HepG2 (cell line): ENCODE results near the gene PLK3. TPM values are rescaled to one million over a fixed set of nuclear protein-coding genes. Genes with fewer than 3 reads are reported as not detected.
A peak's percentile ranks its signal among the peaks of the same experiment; 100 is the strongest.

ENCODE experiments used
- ESRRA ChIP-seq: sonication (generic); formaldehyde crosslinking; IDR thresholded peaks from 2 replicates; pipeline ENCODE4 v1.5.1; 2020; ENCODE audit warnings: mild to moderate bottlenecking, low read depth, missing genetic modification reagents
- FOXK2 ChIP-seq: fragments of 450-650 bp; IDR thresholded peaks from 2 replicates; pipeline ENCODE4 v1.6.1; 2016
- KAT2B ChIP-seq: fragments of 150-350 bp; IDR thresholded peaks from 2 replicates; pipeline ENCODE4 v1.6.1; 2014; ENCODE audit warnings: low read depth, low read length, borderline replicate concordance
- NCOA1 ChIP-seq: sonication (generic); formaldehyde crosslinking; IDR thresholded peaks from 2 replicates; pipeline ENCODE4 v1.9.0; 2021; ENCODE audit warnings: missing genetic modification reagents
- NFE2L1 ChIP-seq: sonication (generic); formaldehyde crosslinking; IDR thresholded peaks from 2 replicates; pipeline ENCODE4 v1.4.0; 2020; ENCODE audit warnings: missing genetic modification reagents, mild to moderate bottlenecking, borderline replicate concordance
- NKX3-1 ChIP-seq: sonication (generic); formaldehyde crosslinking; IDR thresholded peaks from 2 replicates; pipeline ENCODE4 v1.5.0; 2020; ENCODE audit warnings: missing genetic modification reagents
- NR2F1 ChIP-seq, 2 experiments: fragments of 450-650 bp in 1 of 2; formaldehyde crosslinking in 1 of 2; IDR thresholded peaks; 2 replicates each; pipeline versions ENCODE4 v1.5.0 to v1.6.1; 2016 to 2020; ENCODE audit warnings: mild to moderate bottlenecking in 1 of 2, missing compliant biosample characterization in 1 of 2, missing genetic modification reagents in 1 of 2, moderate library complexity in 1 of 2
- RFX3 ChIP-seq: IDR thresholded peaks from 2 replicates; pipeline ENCODE4 v1.6.1; 2016; ENCODE audit warnings: missing biosample characterization, missing genetic modification reagents
- RXRA ChIP-seq: sonication (generic); formaldehyde crosslinking; IDR thresholded peaks from 2 replicates; pipeline ENCODE4 v1.5.1; 2020; ENCODE audit warnings: missing genetic modification reagents
- XRCC5 ChIP-seq: fragments of 200-400 bp; formaldehyde crosslinking; optimal IDR thresholded peaks from 2 replicates; pipeline ENCODE3; 2017; ENCODE audit warnings: mild to moderate bottlenecking, low read length
- ZNF225 ChIP-seq: sonication (generic); formaldehyde crosslinking; IDR thresholded peaks from 2 replicates; pipeline ENCODE4 v1.4.0; 2020; ENCODE audit warnings: mild to moderate bottlenecking, missing genetic modification reagents
- ZNF264 ChIP-seq: sonication (generic); formaldehyde crosslinking; IDR thresholded peaks from 2 replicates; pipeline ENCODE4 v1.4.0; 2020; ENCODE audit warnings: missing genetic modification reagents
- ZNF546 ChIP-seq: sonication (generic); formaldehyde crosslinking; conservative IDR thresholded peaks from 2 replicates; pipeline ENCODE4 v1.8.1; 2023; ENCODE audit warnings: mild to moderate bottlenecking, missing genetic modification reagents
- ZNF589 ChIP-seq: sonication (generic); formaldehyde crosslinking; conservative IDR thresholded peaks from 2 replicates; pipeline ENCODE4 v1.8.0; 2022; ENCODE audit warnings: mild to moderate bottlenecking, moderate library complexity, missing genetic modification reagents
- polyA plus RNA-seq, 8 experiments: library from polyadenylated mRNA; depleted of rRNA in 3 of 8; stranded (reverse) in 7 of 8; unstranded in 1 of 8; fragments of >200 nt; fragmentation: Illumina TruSeq in 4 of 8; extraction: Trizol in 4 of 8; gene quantifications; 2 replicates each; pipeline versions ENCODE4 v1.2.1 to v1.2.3, GENCODE V29; 2011 to 2016; ENCODE audit warnings: low read depth in 4 of 8, missing spikeins in 1 of 8, mixed read lengths in 1 of 8; ENCODE audit not compliant: insufficient read depth in 1 of 8
- total RNA-seq, 5 experiments: library from RNA; depleted of rRNA; stranded (reverse); fragments of >200 nt; fragmentation: Illumina TruSeq; extraction: Trizol; gene quantifications; 2 replicates each; pipeline ENCODE4 v1.2.3, GENCODE V29; 2016; ENCODE audit warnings: low read depth in 1 of 5
- TF ChIP-seq, protein P1 (sequence below): IDR thresholded peaks from 2 replicates; pipeline ENCODE4 v1.6.1; 2016; ENCODE audit warnings: mild to moderate bottlenecking
- TF ChIP-seq, protein P2 (sequence below): IDR thresholded peaks from 2 replicates; pipeline ENCODE4 v1.6.1; 2016; ENCODE audit warnings: low read depth, missing genetic modification reagents, missing compliant biosample characterization
- TF ChIP-seq, protein P3 (sequence below): sonication (generic); formaldehyde crosslinking; IDR thresholded peaks from 2 replicates; pipeline ENCODE4 v1.4.0; 2020; ENCODE audit warnings: mild to moderate bottlenecking, missing genetic modification reagents
- TF ChIP-seq, protein P4 (sequence below): sonication (generic); formaldehyde crosslinking; IDR thresholded peaks from 2 replicates; pipeline ENCODE4 v1.8.1; 2023; ENCODE audit warnings: mild to moderate bottlenecking, missing genetic modification reagents

PLK3 gene
- total and polyA plus RNA-seq, 2 of the 13 experiments (the other 11 are each of a cell fraction or from before 2014, with no cell fraction given) = 9.8 to 16.9 TPM

DNA sequence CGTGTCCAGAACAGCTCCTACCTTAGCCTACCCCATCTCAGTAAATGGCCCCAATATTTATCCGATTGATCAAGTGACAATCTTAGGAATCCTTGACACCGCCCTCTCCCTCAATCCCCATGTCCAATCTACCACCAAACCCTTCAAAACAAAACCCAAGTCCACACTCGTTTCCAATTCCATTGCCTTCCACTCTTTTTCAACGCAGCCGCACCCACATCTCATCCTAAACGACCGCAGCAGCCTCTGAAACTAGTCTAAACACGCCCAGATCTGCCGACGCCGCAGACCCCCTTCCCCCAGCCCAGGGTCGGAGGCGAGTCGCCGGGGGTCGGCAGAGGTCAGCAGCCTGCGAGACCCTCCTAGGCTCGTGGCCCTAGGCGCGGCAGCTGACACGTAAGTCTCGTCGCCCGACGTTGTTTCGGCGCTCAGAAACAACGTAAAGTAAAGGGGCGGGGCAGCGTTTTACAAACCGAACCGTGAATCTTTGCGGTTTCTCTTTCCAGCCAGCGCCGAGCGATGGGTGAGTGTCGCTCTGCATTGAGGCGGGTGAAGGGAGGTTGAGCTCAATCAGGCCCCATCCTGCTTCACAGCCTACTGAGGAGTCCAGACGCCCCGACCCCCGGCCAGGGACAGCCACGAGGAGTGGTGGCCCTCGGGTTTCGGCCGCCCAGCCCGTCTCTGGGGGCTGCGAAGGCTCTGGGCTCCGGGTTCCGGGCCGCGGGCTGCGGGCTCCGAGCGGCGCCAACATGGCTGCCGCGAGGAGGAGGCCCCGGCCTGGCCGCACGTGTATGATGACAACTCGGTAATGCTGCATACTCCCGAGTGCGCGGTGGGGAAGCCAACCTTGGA lies 24.9 kb upstream of the PLK3 start, which contains the start of gene RPS8 (continued):
- TF ChIP-seq, protein P1, sequence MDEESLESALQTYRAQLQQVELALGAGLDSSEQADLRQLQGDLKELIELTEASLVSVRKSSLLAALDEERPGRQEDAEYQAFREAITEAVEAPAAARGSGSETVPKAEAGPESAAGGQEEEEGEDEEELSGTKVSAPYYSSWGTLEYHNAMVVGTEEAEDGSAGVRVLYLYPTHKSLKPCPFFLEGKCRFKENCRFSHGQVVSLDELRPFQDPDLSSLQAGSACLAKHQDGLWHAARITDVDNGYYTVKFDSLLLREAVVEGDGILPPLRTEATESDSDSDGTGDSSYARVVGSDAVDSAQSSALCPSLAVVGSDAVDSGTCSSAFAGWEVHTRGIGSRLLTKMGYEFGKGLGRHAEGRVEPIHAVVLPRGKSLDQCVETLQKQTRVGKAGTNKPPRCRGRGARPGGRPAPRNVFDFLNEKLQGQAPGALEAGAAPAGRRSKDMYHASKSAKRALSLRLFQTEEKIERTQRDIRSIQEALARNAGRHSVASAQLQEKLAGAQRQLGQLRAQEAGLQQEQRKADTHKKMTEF (CRISPR knock-in tag) = peak; percentile 82; the same call in 1 of the 2 replicates
- peak; percentile 71; the same call in 1 of the 2 replicates for TF ChIP-seq ZNF589 (CRISPR knock-in tag)
- TF ChIP-seq, protein P2, sequence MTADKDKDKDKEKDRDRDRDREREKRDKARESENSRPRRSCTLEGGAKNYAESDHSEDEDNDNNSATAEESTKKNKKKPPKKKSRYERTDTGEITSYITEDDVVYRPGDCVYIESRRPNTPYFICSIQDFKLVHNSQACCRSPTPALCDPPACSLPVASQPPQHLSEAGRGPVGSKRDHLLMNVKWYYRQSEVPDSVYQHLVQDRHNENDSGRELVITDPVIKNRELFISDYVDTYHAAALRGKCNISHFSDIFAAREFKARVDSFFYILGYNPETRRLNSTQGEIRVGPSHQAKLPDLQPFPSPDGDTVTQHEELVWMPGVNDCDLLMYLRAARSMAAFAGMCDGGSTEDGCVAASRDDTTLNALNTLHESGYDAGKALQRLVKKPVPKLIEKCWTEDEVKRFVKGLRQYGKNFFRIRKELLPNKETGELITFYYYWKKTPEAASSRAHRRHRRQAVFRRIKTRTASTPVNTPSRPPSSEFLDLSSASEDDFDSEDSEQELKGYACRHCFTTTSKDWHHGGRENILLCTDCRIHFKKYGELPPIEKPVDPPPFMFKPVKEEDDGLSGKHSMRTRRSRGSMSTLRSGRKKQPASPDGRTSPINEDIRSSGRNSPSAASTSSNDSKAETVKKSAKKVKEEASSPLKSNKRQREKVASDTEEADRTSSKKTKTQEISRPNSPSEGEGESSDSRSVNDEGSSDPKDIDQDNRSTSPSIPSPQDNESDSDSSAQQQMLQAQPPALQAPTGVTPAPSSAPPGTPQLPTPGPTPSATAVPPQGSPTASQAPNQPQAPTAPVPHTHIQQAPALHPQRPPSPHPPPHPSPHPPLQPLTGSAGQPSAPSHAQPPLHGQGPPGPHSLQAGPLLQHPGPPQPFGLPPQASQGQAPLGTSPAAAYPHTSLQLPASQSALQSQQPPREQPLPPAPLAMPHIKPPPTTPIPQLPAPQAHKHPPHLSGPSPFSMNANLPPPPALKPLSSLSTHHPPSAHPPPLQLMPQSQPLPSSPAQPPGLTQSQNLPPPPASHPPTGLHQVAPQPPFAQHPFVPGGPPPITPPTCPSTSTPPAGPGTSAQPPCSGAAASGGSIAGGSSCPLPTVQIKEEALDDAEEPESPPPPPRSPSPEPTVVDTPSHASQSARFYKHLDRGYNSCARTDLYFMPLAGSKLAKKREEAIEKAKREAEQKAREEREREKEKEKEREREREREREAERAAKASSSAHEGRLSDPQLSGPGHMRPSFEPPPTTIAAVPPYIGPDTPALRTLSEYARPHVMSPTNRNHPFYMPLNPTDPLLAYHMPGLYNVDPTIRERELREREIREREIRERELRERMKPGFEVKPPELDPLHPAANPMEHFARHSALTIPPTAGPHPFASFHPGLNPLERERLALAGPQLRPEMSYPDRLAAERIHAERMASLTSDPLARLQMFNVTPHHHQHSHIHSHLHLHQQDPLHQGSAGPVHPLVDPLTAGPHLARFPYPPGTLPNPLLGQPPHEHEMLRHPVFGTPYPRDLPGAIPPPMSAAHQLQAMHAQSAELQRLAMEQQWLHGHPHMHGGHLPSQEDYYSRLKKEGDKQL (CRISPR knock-in tag) = no peak
- TF ChIP-seq ESRRA (CRISPR knock-in tag) = no peak; the same call in 1 of the 2 replicates
- TF ChIP-seq, protein P3, sequence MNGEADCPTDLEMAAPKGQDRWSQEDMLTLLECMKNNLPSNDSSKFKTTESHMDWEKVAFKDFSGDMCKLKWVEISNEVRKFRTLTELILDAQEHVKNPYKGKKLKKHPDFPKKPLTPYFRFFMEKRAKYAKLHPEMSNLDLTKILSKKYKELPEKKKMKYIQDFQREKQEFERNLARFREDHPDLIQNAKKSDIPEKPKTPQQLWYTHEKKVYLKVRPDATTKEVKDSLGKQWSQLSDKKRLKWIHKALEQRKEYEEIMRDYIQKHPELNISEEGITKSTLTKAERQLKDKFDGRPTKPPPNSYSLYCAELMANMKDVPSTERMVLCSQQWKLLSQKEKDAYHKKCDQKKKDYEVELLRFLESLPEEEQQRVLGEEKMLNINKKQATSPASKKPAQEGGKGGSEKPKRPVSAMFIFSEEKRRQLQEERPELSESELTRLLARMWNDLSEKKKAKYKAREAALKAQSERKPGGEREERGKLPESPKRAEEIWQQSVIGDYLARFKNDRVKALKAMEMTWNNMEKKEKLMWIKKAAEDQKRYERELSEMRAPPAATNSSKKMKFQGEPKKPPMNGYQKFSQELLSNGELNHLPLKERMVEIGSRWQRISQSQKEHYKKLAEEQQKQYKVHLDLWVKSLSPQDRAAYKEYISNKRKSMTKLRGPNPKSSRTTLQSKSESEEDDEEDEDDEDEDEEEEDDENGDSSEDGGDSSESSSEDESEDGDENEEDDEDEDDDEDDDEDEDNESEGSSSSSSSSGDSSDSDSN (CRISPR knock-in tag) = peak; percentile 84
- no peak for TF ChIP-seq NCOA1 (CRISPR knock-in tag)
- TF ChIP-seq ZNF225 (CRISPR knock-in tag) = peak; percentile 58; the same call in 1 of the 2 replicates
- TF ChIP-seq, protein P4, sequence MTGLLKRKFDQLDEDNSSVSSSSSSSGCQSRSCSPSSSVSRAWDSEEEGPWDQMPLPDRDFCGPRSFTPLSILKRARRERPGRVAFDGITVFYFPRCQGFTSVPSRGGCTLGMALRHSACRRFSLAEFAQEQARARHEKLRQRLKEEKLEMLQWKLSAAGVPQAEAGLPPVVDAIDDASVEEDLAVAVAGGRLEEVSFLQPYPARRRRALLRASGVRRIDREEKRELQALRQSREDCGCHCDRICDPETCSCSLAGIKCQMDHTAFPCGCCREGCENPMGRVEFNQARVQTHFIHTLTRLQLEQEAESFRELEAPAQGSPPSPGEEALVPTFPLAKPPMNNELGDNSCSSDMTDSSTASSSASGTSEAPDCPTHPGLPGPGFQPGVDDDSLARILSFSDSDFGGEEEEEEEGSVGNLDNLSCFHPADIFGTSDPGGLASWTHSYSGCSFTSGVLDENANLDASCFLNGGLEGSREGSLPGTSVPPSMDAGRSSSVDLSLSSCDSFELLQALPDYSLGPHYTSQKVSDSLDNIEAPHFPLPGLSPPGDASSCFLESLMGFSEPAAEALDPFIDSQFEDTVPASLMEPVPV (CRISPR knock-in tag) = peak; percentile 48; the same call in 1 of the 2 replicates
- TF ChIP-seq RXRA (CRISPR knock-in tag) = peak; percentile 96
- no peak for TF ChIP-seq KAT2B
- TF ChIP-seq XRCC5 = peak; percentile 69
- TF ChIP-seq NR2F1 (CRISPR knock-in tag; IDR thresholded peaks at IDR 0.05) = peak; percentile 80 to 92; a peak in 3 of 4 replicates
- peak; percentile 72; the same call in 1 of the 2 replicates for TF ChIP-seq ZNF264
- TF ChIP-seq RFX3 (CRISPR knock-in tag) = no peak
- no peak; the same call in 1 of the 2 replicates for TF ChIP-seq FOXK2
- TF ChIP-seq ZNF546 (CRISPR knock-in tag) = no peak
- TF ChIP-seq NKX3-1 = peak; percentile 97
- TF ChIP-seq NFE2L1 (CRISPR knock-in tag) = peak; percentile 51; the same call in 1 of the 2 replicates
